Calu3 (cell line): ENCODE measurements around the gene SLC27A4. TPM values are rescaled to one million over a fixed set of nuclear protein-coding genes. Genes with fewer than 3 reads are reported as not detected.

Experiments used
- BruUV-seq: library from RNA; stranded (reverse); fragments of 400-500 nt; replicated peaks from 2 replicates; lab custom pipeline; 2021; lab: Mats Ljungman, UMichigan
- CTCF ChIA-PET: fragments of 300-600 bp; sonication (Branson Sonifier 250); formaldehyde crosslinking; loops from one replicate; lab custom pipeline; 2022; ENCODE audit warnings: antibody characterized with exemption; lab: Charles Lee
- DNase-seq: peaks from one replicate; pipeline ENCODE4 v3.0.0; 2022
- H3K27ac Mint-ChIP-seq: one replicate; pipeline ENCODE4 v1.8.0; 2022; ENCODE audit warnings: mixed read lengths; ENCODE audit not compliant: unreplicated experiment
- H3K27me3 Mint-ChIP-seq: one replicate; pipeline ENCODE4 v1.8.0; 2022; ENCODE audit warnings: mixed read lengths; ENCODE audit not compliant: unreplicated experiment
- H3K36me3 Mint-ChIP-seq: one replicate; pipeline ENCODE4 v1.8.0; 2022; ENCODE audit warnings: mild to moderate bottlenecking, moderate library complexity, mixed read lengths; ENCODE audit not compliant: insufficient read depth, unreplicated experiment
- H3K4me1 Mint-ChIP-seq: one replicate; pipeline ENCODE4 v1.8.0; 2022; ENCODE audit warnings: mild to moderate bottlenecking, low read depth, mixed read lengths; ENCODE audit not compliant: unreplicated experiment
- H3K4me3 Mint-ChIP-seq: one replicate; pipeline ENCODE4 v1.8.0; 2022; ENCODE audit warnings: mild to moderate bottlenecking, low read depth, moderate library complexity, mixed read lengths; ENCODE audit not compliant: unreplicated experiment
- H3K9me3 Mint-ChIP-seq: one replicate; pipeline ENCODE4 v1.8.0; 2022; ENCODE audit warnings: low read depth, mixed read lengths; ENCODE audit not compliant: unreplicated experiment
- intact Hi-C: fragments of 100-400 bp; cut with micrococcal nuclease; formaldehyde crosslinking; loops from one replicate; pipeline ENCODE4 v1.10.0; 2022; ENCODE audit not compliant: unreplicated experiment
- total RNA-seq: library from RNA; stranded (reverse); gene quantifications from 2 replicates; pipeline ENCODE4 v1.2.3, GENCODE V29; 2022
- TF ChIP-seq, protein P1 (sequence below): fragments of 200-600 bp; IDR thresholded peaks from one replicate; pipeline ENCODE4 v1.8.0; 2022; ENCODE audit warnings: antibody characterized with exemption; ENCODE audit not compliant: unreplicated experiment

Gene SLC27A4
- total RNA-seq, 1 experiment from 2014 or later, result 13.8 TPM

DNA sequence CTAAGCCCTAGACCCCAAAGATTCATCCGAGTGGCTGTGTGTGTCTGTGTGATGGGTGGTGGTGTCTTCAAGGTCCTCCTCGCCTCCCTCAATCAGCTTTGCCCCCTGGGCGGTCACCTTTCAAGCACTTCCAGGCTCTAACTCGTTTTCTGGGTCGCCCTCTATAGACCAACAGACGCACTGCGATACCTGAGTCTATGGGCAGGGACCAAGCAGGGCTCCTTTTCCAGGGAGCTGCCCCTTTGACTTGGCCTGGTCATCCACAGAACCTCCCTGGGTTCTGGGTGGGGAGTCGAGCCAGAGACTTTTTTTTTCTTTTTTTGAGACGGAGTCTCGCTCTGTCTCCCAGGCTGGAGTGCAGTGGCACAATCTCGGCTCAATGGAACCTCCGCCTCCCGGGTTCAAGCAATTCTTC lies 1.1 kb downstream of the SLC27A4 start:
- Mint-ChIP-seq H3K4me3 (peak overlapping the region; percentile 83), H3K27ac (peak overlapping the region; percentile 61), H3K9me3 (no peaks in the 10 kb centered on the region), H3K27me3 (no peaks in the 10 kb centered on the region), H3K36me3 (peaks cover 25% of the 10 kb centered on the region), H3K4me1 (no peaks in the 10 kb centered on the region)
- DNase-seq, result peak; percentile 68
- CTCF ChIA-PET, result interaction anchor here (0.6 to 1.3 kb wide), 4 partner anchors 30 to 79 kb away, joined by 3 to 11 read pairs (median 4); partner anchors contain the start of genes CERCAM and URM1
- TF ChIP-seq, protein P1, sequence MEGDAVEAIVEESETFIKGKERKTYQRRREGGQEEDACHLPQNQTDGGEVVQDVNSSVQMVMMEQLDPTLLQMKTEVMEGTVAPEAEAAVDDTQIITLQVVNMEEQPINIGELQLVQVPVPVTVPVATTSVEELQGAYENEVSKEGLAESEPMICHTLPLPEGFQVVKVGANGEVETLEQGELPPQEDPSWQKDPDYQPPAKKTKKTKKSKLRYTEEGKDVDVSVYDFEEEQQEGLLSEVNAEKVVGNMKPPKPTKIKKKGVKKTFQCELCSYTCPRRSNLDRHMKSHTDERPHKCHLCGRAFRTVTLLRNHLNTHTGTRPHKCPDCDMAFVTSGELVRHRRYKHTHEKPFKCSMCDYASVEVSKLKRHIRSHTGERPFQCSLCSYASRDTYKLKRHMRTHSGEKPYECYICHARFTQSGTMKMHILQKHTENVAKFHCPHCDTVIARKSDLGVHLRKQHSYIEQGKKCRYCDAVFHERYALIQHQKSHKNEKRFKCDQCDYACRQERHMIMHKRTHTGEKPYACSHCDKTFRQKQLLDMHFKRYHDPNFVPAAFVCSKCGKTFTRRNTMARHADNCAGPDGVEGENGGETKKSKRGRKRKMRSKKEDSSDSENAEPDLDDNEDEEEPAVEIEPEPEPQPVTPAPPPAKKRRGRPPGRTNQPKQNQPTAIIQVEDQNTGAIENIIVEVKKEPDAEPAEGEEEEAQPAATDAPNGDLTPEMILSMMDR, result peak; percentile 48
- intact Hi-C loops, result loop anchor here (2.0 kb wide), 1 partner anchor 47 kb away; no protein-coding TSS in a partner anchor
- no TSS peak for BruUV-seq

DNA sequence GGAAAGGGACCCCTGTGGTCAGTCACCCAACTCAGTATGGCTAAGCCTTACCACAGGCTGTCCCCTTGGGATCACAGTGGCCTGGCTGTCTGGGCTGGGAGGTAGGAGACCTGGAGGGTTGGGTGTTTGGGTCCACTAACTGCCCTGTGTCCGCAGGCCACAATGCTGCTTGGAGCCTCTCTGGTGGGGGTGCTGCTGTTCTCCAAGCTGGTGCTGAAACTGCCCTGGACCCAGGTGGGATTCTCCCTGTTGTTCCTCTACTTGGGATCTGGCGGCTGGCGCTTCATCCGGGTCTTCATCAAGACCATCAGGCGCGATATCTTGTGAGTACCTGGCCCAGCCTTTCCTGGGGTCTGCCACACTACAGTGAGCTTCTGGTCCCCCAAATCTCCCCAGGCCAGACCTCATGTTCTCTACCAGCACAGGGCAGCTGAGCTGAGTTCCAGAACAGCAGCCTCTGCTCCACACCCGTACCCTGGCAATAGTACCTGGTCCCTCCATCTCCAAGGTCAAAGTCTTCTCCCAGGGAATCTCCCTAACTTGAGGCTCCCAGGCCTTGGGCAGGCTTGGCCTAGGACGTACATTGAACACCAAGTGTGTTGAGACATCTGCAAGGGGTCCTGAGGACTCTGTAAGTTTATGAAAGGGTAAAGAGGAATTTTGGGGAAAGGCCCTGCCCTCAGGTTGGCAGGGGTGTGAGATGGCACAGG lies 2.8 kb downstream of the SLC27A4 start:
- TF ChIP-seq, protein P1, result no peak
- Mint-ChIP-seq H3K4me1 (no peaks in the 10 kb centered on the region), H3K9me3 (no peaks in the 10 kb centered on the region), H3K36me3 (peaks cover 23% of the 10 kb centered on the region), H3K27me3 (no peaks in the 10 kb centered on the region), H3K4me3 (no peak overlapping the region), H3K27ac (no peak overlapping the region)
- intact Hi-C loops, result no loop called here
- BruUV-seq, result no TSS peak
- CTCF ChIA-PET, result interaction anchor here (0.6 kb wide), 1 partner anchor 685 kb away, joined by 3 read pairs; the partner anchor contains the start of gene SH3GLB2
- no peak for DNase-seq

DNA sequence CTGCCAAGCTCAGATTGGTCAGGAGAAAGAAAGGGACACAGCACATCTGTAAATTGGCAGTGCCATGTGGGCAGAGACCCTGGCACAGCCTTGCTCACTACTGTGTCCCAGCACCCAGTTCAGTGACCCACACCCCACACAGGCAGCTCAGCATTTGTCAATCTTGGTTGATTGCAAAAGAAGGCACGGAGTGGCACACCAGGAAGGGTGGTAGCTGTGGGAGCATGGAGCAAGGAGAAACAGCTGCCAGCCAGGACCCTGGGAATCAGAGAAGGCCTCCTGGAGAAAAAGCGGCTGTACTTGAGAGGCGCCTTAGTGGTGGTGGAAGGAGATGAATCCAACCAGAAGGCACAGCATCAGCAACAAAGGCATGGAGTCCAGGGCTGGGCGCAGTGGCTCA lies 3.5 kb downstream of the SLC27A4 start:
- Mint-ChIP-seq H3K36me3 (peaks cover 21% of the 10 kb centered on the region), H3K27ac (no peak overlapping the region), H3K4me1 (no peaks in the 10 kb centered on the region), H3K4me3 (no peak overlapping the region), H3K27me3 (no peaks in the 10 kb centered on the region), H3K9me3 (no peaks in the 10 kb centered on the region)
- CTCF ChIA-PET, result interaction anchor here (0.6 kb wide), 1 partner anchor 684 kb away, joined by 3 read pairs; the partner anchor contains the start of gene SH3GLB2
- TF ChIP-seq, protein P1, result no peak
- DNase-seq, result no peak
- intact Hi-C loops, result no loop called here
- no TSS peak for BruUV-seq

DNA sequence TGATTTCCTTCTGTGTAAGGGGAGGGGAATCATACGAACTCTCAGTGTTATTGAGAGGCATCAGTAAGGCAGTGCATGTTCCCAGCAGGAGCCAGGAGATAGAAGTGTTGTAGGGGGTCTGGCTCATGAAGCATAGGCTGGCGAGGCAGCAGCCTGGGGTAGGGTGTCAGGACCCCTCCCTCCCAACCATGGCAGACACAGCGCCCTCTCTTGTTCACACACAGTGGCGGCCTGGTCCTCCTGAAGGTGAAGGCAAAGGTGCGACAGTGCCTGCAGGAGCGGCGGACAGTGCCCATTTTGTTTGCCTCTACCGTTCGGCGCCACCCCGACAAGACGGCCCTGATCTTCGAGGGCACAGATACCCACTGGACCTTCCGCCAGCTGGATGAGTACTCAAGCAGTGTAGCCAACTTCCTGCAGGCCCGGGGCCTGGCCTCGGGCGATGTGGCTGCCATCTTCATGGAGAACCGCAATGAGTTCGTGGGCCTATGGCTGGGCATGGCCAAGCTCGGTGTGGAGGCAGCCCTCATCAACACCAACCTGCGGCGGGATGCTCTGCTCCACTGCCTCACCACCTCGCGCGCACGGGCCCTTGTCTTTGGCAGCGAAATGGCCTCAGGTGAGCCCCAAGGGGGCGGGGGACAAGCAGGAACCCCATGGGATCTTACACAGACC lies 4.7 kb downstream of the SLC27A4 start:
- TF ChIP-seq, protein P1, result no peak
- intact Hi-C loops, result no loop called here
- Mint-ChIP-seq H3K4me3 (no peak overlapping the region), H3K9me3 (no peaks in the 10 kb centered on the region), H3K27ac (no peak overlapping the region), H3K36me3 (peaks cover 23% of the 10 kb centered on the region), H3K4me1 (no peaks in the 10 kb centered on the region), H3K27me3 (no peaks in the 10 kb centered on the region)
- CTCF ChIA-PET, result interaction anchor here (0.7 kb wide), 1 partner anchor 1710 kb away, joined by 3 read pairs; no protein-coding TSS in a partner anchor
- DNase-seq, result no peak
- no TSS peak for BruUV-seq
